Airway epithelial cell (primary cell): ENCODE data around the gene RNASE8. TPM values are rescaled to one million over a fixed set of nuclear protein-coding genes. Genes with fewer than 3 reads are reported as not detected.

Experiments used
- total RNA-seq: library from RNA; depleted of rRNA; stranded (reverse); fragments of >200 nt; gene quantifications from 2 replicates; pipeline ENCODE4 v1.2.3, GENCODE V29; 2015

The RNASE8 gene, protein sequence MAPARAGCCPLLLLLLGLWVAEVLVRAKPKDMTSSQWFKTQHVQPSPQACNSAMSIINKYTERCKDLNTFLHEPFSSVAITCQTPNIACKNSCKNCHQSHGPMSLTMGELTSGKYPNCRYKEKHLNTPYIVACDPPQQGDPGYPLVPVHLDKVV
- total RNA-seq = not detected in 2 replicates

GRCh38 chr14:21057803-21058675, at the start of gene RNASE8:
Gene RNASE8, plus strand, starts transcription at chr14:21057822. Its CDS starts 71 bp downstream, at chr14:21057893.

GRCh38 chr14:21024585-21025370, 32.8 kb upstream of the RNASE8 start, which contains the start of gene NDRG2:
Gene NDRG2, minus strand, starts transcription at chr14:21025061. Its CDS starts 1,746 bp downstream, at chr14:21023315.

DNA sequence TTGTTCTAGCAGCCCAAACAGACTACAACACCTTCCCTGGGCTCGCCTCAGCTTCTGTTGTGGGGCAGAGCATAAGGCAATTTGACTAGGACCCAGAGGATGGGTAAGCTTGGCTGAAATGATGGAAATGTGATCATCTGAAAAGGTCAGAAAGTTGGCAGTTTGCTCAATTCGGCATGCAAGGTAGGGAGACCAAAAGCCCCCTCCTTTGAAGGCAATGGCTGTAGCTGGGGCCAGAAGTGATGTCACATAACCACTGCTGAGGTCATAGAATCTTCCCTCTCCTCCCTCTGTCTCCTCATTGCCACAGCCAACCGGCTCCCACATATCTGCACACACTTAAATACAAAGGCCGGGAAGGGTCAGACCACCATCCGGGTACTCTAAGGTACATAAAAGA, 27.7 kb upstream of the RNASE8 start, which contains the start of gene TPPP2:
TSS of gene TPPP2 (plus strand) at position 301 of the 400 bp plus-strand sequence. CDS start 365 bp downstream, outside the sequence.

GRCh38 chr14:21034707-21035106, 22.9 kb upstream of the RNASE8 start, which contains the start of gene RNASE13:
Gene RNASE13, minus strand, starts transcription at chr14:21034807. Its CDS starts 519 bp downstream, at chr14:21034288.

GRCh38 chr14:21041676-21042433, 15.8 kb upstream of the RNASE8 start, which contains the start of gene RNASE7:
Gene RNASE7, plus strand, starts transcription at chr14:21042362. Its CDS starts 631 bp downstream, at chr14:21042993.

GRCh38 chr14:21070083-21070609, 12.5 kb downstream of the RNASE8 start, which contains the start of gene ARHGEF40:
Gene ARHGEF40, plus strand, starts transcription at chr14:21070304. Its CDS starts 93 bp downstream, at chr14:21070397.

DNA sequence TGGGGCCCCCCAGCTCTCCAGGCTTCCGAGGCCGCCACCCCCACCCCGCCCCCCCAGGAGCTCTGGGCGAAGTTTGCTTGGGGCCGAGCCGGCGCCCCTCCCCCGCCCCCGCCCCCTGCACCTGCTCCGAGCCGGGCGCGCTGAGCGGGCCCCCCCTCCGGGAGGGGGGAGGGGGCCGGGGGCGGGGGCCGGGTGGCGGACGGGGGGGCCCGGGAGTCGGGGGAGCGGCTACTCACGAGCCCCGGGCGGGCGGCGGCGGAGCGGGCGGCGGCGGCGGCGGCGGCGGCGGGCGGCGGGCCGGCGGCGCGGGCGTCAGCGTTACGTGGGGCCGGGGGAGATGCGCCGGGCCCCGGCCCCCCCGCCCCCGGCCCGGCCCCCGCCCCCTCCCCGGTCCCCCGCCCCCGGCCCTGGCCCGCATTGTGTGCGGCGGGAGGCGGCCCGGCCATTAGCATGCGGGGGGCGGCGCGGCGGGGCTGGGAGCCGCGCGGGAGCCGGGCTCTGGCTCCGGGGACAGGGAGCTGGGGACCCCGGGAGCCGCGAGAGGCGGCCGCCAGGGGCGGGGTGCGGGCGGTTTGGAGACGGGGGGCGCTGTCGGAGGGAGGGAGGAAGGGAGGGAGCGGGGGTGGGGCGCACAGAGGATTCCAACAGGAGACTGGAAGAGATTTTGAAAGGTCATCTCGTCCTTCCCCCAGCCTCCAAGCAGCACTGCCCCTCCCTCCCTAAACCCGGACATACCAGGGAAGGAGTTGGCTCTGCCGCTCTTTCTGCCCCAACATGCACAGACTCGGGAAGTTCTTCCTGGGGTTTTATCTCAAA, 40.7 kb downstream of the RNASE8 start, which contains the start of gene ZNF219:
TSS of gene ZNF219 (minus strand) at position 580 of the 816 bp plus-strand sequence. CDS start 5,064 bp downstream, outside the sequence.

GRCh38 chr14:21100931-21101330, 43.3 kb downstream of the RNASE8 start, which contains the start of gene TMEM253:
Gene TMEM253, plus strand, starts transcription at chr14:21101066. Its CDS starts 278 bp downstream, at chr14:21101344.

Other genes with a start within 250 kb of the RNASE8 start
- not detected in 2 replicates for gene RNASE3, start 166.4 kb upstream of the RNASE8 start, total RNA-seq
- not detected in 2 replicates for gene RNASE2, start 102.3 kb upstream of the RNASE8 start, total RNA-seq
- gene METTL17, start 67.8 kb upstream of the RNASE8 start, total RNA-seq = 36.6 and 60.7 TPM in 2 replicates
- 8.2 and 10.4 TPM in 2 replicates for gene SLC39A2, start 58.5 kb upstream of the RNASE8 start, total RNA-seq
- 28.0 and 32.5 TPM in 2 replicates for gene NDRG2, start 32.8 kb upstream of the RNASE8 start, total RNA-seq
- not detected in 2 replicates for gene TPPP2, start 27.6 kb upstream of the RNASE8 start, total RNA-seq
- not detected in 2 replicates for gene RNASE13, start 23.0 kb upstream of the RNASE8 start, total RNA-seq
- 1.1 and 2.2 TPM in 2 replicates for gene RNASE7, start 15.5 kb upstream of the RNASE8 start, total RNA-seq
- gene ARHGEF40, start 12.5 kb downstream of the RNASE8 start, total RNA-seq = 11.6 and 12.0 TPM in 2 replicates
- gene ZNF219, start 40.8 kb downstream of the RNASE8 start, total RNA-seq = 34.0 and 48.0 TPM in 2 replicates
- 0.09 and 0.49 TPM in 2 replicates for gene TMEM253, start 43.2 kb downstream of the RNASE8 start, total RNA-seq
- not detected in 2 replicates for gene OR5AU1, start 98.2 kb downstream of the RNASE8 start, total RNA-seq
- gene HNRNPC, start 211.6 kb downstream of the RNASE8 start, total RNA-seq = 741 and 791 TPM in 2 replicates
- gene RPGRIP1, start 222.3 kb downstream of the RNASE8 start, total RNA-seq = not detected in 2 replicates